Cardiac muscle cell (in vitro differentiated cells and primary cell): Measurements from ENCODE around the gene PIAS1. TPM values are rescaled to one million over a fixed set of nuclear protein-coding genes. Genes with fewer than 3 reads are reported as not detected.

Source experiments
- DNase-seq, 2 donors: peaks; one replicate each; pipeline versions ENCODE4 v3.0.0 to v3.0.0-alpha.2; 2010 to 2017; ENCODE audit warnings: low read depth in 1 of 2, low spot score in 1 of 2
- H3K27ac ChIP-seq: fragments of 200-600 bp; sonication (generic); 2 replicates; pipeline ENCODE4 v1.5.1; 2016
- H3K27me3 ChIP-seq: fragments of 200-600 bp; sonication (generic); 2 replicates; pipeline ENCODE4 v1.6.0; 2016; ENCODE audit warnings: control low read depth
- H3K36me3 ChIP-seq: fragments of 200-600 bp; sonication (generic); 2 replicates; pipeline ENCODE4 v1.5.1; 2016; ENCODE audit warnings: control low read depth
- H3K4me1 ChIP-seq: fragments of 200-600 bp; sonication (generic); 2 replicates; pipeline ENCODE4 v1.8.1; 2017; ENCODE audit warnings: low read depth, mild to moderate bottlenecking, mixed run types
- H3K4me3 ChIP-seq: fragments of 200-600 bp; sonication (generic); 2 replicates; pipeline ENCODE4 v1.5.1; 2016; ENCODE audit warnings: mild to moderate bottlenecking
- H3K9me3 ChIP-seq: fragments of 200-600 bp; sonication (generic); 2 replicates; pipeline ENCODE4 v1.5.1; 2017; ENCODE audit warnings: low read depth, mild to moderate bottlenecking, control low read depth
- CTCF ChIP-seq: IDR thresholded peaks from 2 replicates; pipeline ENCODE4 v1.5.1; 2012; ENCODE audit warnings: low read depth, mild to moderate bottlenecking, low read length
- polyA plus RNA-seq: library from polyadenylated mRNA; unstranded; fragments of >200 nt; fragmentation: Nextera tagmentation; extraction: Ambion mirVana; gene quantifications from 2 replicates; pipeline ENCODE4 v1.2.1, GENCODE V29; 2016
- total RNA-seq: library from RNA; depleted of rRNA; stranded (reverse); fragments of >200 nt; gene quantifications from 2 replicates; pipeline ENCODE4 v1.2.3, GENCODE V29; 2016

PIAS1 gene
- total and polyA plus RNA-seq, 2 experiments from 2014 or later: 29.0 to 44.3 TPM

DNA sequence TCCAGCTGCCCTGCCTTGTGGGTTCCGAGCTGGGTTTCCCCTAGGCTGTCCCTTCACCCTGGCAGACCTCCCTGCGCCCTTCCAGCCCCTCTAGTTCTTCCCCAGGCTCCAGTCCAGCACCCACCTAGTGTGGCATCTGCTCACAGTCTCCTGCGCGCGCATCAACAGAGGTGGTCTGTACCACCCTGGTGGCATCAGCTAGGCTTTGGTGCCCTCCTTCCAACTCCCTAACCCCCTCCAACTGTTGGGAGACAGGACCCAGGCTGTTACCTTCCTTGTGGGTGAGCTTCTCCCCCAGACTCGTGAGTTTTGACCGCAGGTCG is 143.0 kb downstream of the PIAS1 start:
- no peak overlapping the region for H3K27ac ChIP-seq
- peaks cover 4% of the 10 kb centered on the region for H3K36me3 ChIP-seq
- H3K9me3 ChIP-seq: no peaks in the 10 kb centered on the region
- peaks cover 21% of the 10 kb centered on the region for H3K4me1 ChIP-seq
- no peak for TF ChIP-seq CTCF
- H3K4me3 ChIP-seq: no peak overlapping the region
- no peaks in the 10 kb centered on the region for H3K27me3 ChIP-seq
- no peak for DNase-seq

- H3K27ac ChIP-seq: no peak overlapping the region
- H3K36me3 ChIP-seq: peaks cover 4% of the 10 kb centered on the region
- no peaks in the 10 kb centered on the region for H3K9me3 ChIP-seq
- TF ChIP-seq CTCF: no peak
- H3K27me3 ChIP-seq: no peaks in the 10 kb centered on the region
- H3K4me3 ChIP-seq: no peak overlapping the region
- no peak for DNase-seq
- H3K4me1 ChIP-seq: peaks cover 21% of the 10 kb centered on the region
Measured at GRCh38 chr15:68197661-68198437, 143.7 kb downstream of the PIAS1 start.

DNA sequence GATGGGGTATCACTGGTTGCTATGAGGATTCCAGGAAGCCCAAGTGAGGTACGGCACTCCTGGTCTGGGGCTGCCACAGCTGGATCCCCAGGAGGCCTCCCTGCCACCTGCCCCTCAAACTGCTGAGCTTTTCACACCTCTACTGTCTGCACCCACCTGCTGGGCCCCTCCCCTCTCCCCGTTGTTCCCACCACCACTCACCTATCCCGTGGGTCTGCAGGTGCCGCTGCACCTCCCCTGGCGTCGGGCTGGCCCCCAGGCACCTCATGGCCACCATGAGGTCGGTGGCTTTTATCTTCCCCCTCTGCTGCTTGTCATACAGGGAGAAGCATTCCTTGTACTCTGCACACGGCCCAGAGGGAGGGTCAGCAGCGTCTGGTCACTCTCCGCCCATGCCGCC is 145.2 kb downstream of the PIAS1 start:
- Histone ChIP-seq H3K27me3 (no peaks in the 10 kb centered on the region), H3K4me1 (peaks cover 21% of the 10 kb centered on the region), H3K27ac (no peak overlapping the region), H3K36me3 (no peaks in the 10 kb centered on the region), H3K9me3 (no peaks in the 10 kb centered on the region), H3K4me3 (no peak overlapping the region)
- no peak for DNase-seq
- TF ChIP-seq CTCF: no peak

- peak in 1 of 2 donors; percentile 36 for DNase-seq
- no peak for TF ChIP-seq CTCF
- peak overlapping the region; percentile 47 for H3K27ac ChIP-seq
- peaks cover 21% of the 10 kb centered on the region for H3K4me1 ChIP-seq
- no peaks in the 10 kb centered on the region for H3K27me3 ChIP-seq
- H3K9me3 ChIP-seq: no peaks in the 10 kb centered on the region
- H3K4me3 ChIP-seq: no peak overlapping the region
- no peaks in the 10 kb centered on the region for H3K36me3 ChIP-seq
Measured at GRCh38 chr15:68200016-68200861, 146.1 kb downstream of the PIAS1 start.

DNA sequence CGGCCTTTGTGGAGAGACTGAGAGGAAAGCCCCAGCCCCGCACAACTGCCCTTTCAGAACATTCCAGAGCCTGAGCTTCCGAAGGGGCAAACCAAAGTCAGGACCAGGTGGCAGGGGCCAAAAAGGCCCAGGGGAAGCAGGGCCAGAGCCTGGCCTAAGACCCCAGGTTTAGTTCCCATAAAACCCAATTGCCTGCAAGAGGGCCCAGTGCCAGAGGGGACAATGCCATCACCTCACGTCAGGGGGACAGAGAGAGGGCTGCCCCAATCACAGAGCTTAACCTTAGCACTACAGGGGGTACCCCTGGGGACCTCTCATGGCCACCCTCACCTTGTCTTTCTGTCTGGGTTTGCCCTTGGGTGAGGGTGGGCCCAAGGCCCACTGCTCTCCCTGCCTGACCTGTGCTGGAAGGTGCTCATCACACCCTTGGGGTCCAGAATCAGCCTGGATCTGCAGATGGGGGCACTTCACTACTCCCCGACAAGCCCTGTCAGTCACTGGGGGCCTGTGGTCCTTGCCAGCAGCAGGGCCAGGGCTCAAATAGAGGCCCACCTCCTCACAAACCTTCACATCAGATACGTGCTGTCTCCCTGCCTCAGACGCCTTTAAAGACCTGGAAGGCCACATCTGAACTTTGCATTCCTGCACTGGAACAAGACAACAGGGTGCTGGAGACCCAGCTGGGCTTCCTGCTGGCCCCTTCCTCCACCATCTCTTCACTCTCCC is 147.2 kb downstream of the PIAS1 start:
- no peaks in the 10 kb centered on the region for H3K27me3 ChIP-seq
- no peak for DNase-seq
- peak overlapping the region; percentile 47 for H3K27ac ChIP-seq
- no peak overlapping the region for H3K4me3 ChIP-seq
- H3K4me1 ChIP-seq: peaks cover 21% of the 10 kb centered on the region
- no peaks in the 10 kb centered on the region for H3K9me3 ChIP-seq
- TF ChIP-seq CTCF: no peak
- no peaks in the 10 kb centered on the region for H3K36me3 ChIP-seq
